ENCODE measurements around the gene FPR3.
A peak's percentile ranks its signal among the peaks of the same experiment; 100 is the strongest.
"Not testable (repeated sequence)": the region's sequence is repeated elsewhere in the genome, so short reads cannot be mapped to it uniquely, and the experiment has no call there.

The FPR3 gene

GRCh38 chr19:51794885-51795490, at the start of gene FPR3:
FPR3 (plus strand) TSS chr19:51795157; CDS start chr19:51823749, 28,592 bp downstream.
- no peak for DNase-seq (ENCODE audit: low read depth)

- DNase-seq (ENCODE audit: low read depth), result no peak
These were observed 48.2 kb upstream of the FPR3 start for GRCh38 chr19:51746731-51747130.

- DNase-seq (ENCODE audit: low read depth), result no peak
These were observed 45.0 kb upstream of the FPR3 start for GRCh38 chr19:51749979-51750378.

- no peak for DNase-seq (ENCODE audit: low read depth)
These were observed 44.4 kb upstream of the FPR3 start for GRCh38 chr19:51750400-51751094.

GRCh38 chr19:51751655-51752054, 43.3 kb upstream of the FPR3 start, which contains the start of gene FPR1:
FPR1 (minus strand) TSS chr19:51751878; CDS start chr19:51746994, 4,884 bp downstream.
- no peak for DNase-seq (ENCODE audit: low read depth)

GRCh38 chr19:51754109-51754508, 40.8 kb upstream of the FPR3 start:
- DNase-seq (ENCODE audit: low read depth), result no peak

GRCh38 chr19:51754770-51755169, 40.2 kb upstream of the FPR3 start:
- no peak for DNase-seq (ENCODE audit: low read depth)

- DNase-seq (ENCODE audit: low read depth), result no peak
These were observed 39.4 kb upstream of the FPR3 start for GRCh38 chr19:51755571-51755970.

- DNase-seq (ENCODE audit: low read depth), result no peak
These were observed 34.1 kb upstream of the FPR3 start, which contains the start of gene FPR2 for GRCh38 chr19:51760697-51761356. FPR2 (plus strand) TSS chr19:51761180; CDS start chr19:51768659, 7,479 bp downstream.

GRCh38 chr19:51761696-51762095, 33.3 kb upstream of the FPR3 start:
- no peak for DNase-seq (ENCODE audit: low read depth)

- DNase-seq (ENCODE audit: low read depth), result no peak
These were observed 29.9 kb upstream of the FPR3 start for GRCh38 chr19:51765086-51765485.

- no peak for DNase-seq (ENCODE audit: low read depth)
These were observed 28.5 kb upstream of the FPR3 start for GRCh38 chr19:51766461-51766860.

- DNase-seq (ENCODE audit: low read depth), result no peak
These were observed 23.4 kb upstream of the FPR3 start for GRCh38 chr19:51771376-51772130.

GRCh38 chr19:51772977-51773376, 22.0 kb upstream of the FPR3 start:
- DNase-seq (ENCODE audit: low read depth), result no peak

- not testable (repeated sequence) for DNase-seq (ENCODE audit: low read depth)
These were observed 18.4 kb upstream of the FPR3 start for GRCh38 chr19:51776561-51776960.

GRCh38 chr19:51777570-51778462, 17.1 kb upstream of the FPR3 start:
- peak; percentile 72 for DNase-seq (ENCODE audit: low read depth)

- no peak for DNase-seq (ENCODE audit: low read depth)
These were observed 15.8 kb upstream of the FPR3 start for GRCh38 chr19:51779181-51779580.

- DNase-seq (ENCODE audit: low read depth), result no peak
These were observed 15.3 kb upstream of the FPR3 start for GRCh38 chr19:51779703-51780102.

GRCh38 chr19:51780270-51780669, 14.7 kb upstream of the FPR3 start:
- DNase-seq (ENCODE audit: low read depth), result no peak

GRCh38 chr19:51781999-51782398, 13.0 kb upstream of the FPR3 start:
- DNase-seq (ENCODE audit: low read depth), result no peak

GRCh38 chr19:51783372-51783771, 11.6 kb upstream of the FPR3 start:
- DNase-seq (ENCODE audit: low read depth), result no peak
